Colonic mucosa (tissue), 4 donors: Measurements from ENCODE around the gene GZF1. TPM values are rescaled to one million over a fixed set of nuclear protein-coding genes. Genes with fewer than 3 reads are reported as not detected.

Experiments used
- DNase-seq: peaks from one replicate; pipeline ENCODE4 v3.0.0-alpha.2; 2020
- H3K27ac ChIP-seq: fragments of 200-600 bp; one replicate; pipeline ENCODE4 v1.8.0; 2021
- H3K27me3 ChIP-seq: fragments of 200-600 bp; one replicate; pipeline ENCODE4 v1.8.0; 2021
- H3K36me3 ChIP-seq: fragments of 200-600 bp; one replicate; pipeline ENCODE4 v1.8.0; 2021
- H3K4me1 ChIP-seq: fragments of 200-600 bp; one replicate; pipeline ENCODE4 v1.8.0; 2021; ENCODE audit warnings: mild to moderate bottlenecking
- H3K4me3 ChIP-seq: fragments of 200-600 bp; one replicate; pipeline ENCODE4 v1.8.0; 2021
- H3K9ac ChIP-seq, 2 donors: one replicate each; pipeline ENCODE4 v1.7.0; 2013; ENCODE audit warnings: control low read depth in 2 of 2, low read depth in 2 of 2, low read length in 2 of 2
- H3K9me3 ChIP-seq: fragments of 200-600 bp; one replicate; pipeline ENCODE4 v1.8.0; 2021
- intact Hi-C: fragments of 100-400 bp; cut with DNase I; formaldehyde crosslinking; loops from one replicate; pipeline ENCODE4 v1.14.1; 2022
- total RNA-seq, 2 donors: library from RNA; stranded (reverse); fragmentation: NEBNext Ultra II Directional in 1 of 2; extraction: Animal tissue kit (Norgen Biotek cat#: 25700) in 1 of 2; gene quantifications; one replicate each; pipeline ENCODE4 v1.2.1, GENCODE V29; 2021
- TF ChIP-seq, protein P1 (sequence below): fragments of 200-600 bp; IDR thresholded peaks from one replicate; pipeline ENCODE4 v1.8.0; 2022; ENCODE audit warnings: antibody characterized with exemption, mild to moderate bottlenecking
- donor health status: healthy.
- donor health status: DM: no; HTN: no; CAD: no.
- donor health status: DM: no; HTN: no; CAD: no.

GZF1 gene
- total RNA-seq, 2 donors from 2014 or later = 8.5 to 9.6 TPM

DNA sequence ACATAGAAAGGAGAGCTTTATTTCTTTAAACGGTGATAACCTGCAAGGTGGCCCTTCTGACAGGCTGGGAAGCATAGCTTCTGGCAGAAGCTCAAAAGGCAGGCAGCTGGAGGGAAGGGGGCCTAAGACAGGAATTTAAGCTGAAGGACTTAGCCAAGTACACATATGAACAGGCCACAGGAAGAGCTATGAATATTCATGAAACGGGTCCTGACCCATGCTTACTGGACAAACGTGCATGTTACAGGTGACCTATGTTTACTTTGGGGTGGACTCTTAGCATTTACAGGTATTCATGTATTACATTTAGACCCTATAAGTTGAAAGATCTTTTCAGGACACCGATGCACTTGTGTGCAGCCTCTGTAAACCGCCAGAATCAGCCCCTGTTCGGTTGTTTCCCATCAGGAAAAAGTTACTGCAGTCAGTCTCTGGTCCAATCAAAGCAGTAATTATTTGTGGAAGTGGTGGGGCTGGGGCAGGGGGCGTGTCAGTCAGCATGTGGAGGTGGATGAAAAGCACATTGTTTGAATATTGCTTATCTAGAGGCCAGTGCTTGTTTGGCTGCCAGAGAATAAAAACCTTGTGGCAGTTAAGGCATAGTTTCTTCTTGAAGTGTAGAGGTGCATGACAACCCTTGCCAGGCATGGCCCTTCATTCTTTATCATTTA lies 2.9 kb upstream of the GZF1 start:
- DNase-seq = peak; percentile 42
- no peaks in the 10 kb centered on the region for H3K36me3 ChIP-seq
- no peaks in the 10 kb centered on the region for H3K9me3 ChIP-seq
- intact Hi-C loops = no loop called here
- peak overlapping the region in 1 of 2 donors; percentile 63 for H3K9ac ChIP-seq
- TF ChIP-seq, protein P1, sequence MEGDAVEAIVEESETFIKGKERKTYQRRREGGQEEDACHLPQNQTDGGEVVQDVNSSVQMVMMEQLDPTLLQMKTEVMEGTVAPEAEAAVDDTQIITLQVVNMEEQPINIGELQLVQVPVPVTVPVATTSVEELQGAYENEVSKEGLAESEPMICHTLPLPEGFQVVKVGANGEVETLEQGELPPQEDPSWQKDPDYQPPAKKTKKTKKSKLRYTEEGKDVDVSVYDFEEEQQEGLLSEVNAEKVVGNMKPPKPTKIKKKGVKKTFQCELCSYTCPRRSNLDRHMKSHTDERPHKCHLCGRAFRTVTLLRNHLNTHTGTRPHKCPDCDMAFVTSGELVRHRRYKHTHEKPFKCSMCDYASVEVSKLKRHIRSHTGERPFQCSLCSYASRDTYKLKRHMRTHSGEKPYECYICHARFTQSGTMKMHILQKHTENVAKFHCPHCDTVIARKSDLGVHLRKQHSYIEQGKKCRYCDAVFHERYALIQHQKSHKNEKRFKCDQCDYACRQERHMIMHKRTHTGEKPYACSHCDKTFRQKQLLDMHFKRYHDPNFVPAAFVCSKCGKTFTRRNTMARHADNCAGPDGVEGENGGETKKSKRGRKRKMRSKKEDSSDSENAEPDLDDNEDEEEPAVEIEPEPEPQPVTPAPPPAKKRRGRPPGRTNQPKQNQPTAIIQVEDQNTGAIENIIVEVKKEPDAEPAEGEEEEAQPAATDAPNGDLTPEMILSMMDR = no peak
- peak overlapping the region; percentile 95 for H3K27ac ChIP-seq
- no peaks in the 10 kb centered on the region for H3K27me3 ChIP-seq
- H3K4me1 ChIP-seq = peaks cover 12% of the 10 kb centered on the region
- H3K4me3 ChIP-seq = no peak overlapping the region

DNA sequence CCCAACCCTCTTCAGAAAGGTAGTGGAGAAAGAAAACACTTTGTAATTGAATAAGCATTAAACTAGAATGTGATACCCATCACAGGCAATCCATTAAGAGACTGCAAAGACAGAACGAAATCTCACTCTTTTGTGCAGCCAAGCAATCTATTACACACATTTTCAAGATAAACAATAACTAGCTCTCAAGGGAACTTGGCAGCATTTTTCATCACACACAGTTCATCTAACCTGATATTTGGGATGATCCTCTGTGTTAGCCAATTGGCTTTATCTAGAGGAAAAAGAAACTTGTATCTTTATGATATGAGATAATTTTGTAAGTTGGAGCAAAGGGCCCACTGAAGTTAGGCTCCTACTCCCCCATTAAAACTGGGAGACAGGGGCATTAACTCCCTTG lies 1.5 kb upstream of the GZF1 start:
- no peak for DNase-seq
- Histone ChIP-seq H3K9me3 (no peaks in the 10 kb centered on the region), H3K36me3 (no peaks in the 10 kb centered on the region), H3K4me1 (peaks cover 12% of the 10 kb centered on the region), H3K4me3 (no peak overlapping the region), H3K9ac (no peak overlapping the region), H3K27ac (peak overlapping the region; percentile 98), H3K27me3 (no peaks in the 10 kb centered on the region)
- intact Hi-C loops = loop anchor here (5.0 kb wide), 1 partner anchor 62 kb away; the partner anchor contains the start of gene NAPB
- TF ChIP-seq, protein P1 = no peak

DNA sequence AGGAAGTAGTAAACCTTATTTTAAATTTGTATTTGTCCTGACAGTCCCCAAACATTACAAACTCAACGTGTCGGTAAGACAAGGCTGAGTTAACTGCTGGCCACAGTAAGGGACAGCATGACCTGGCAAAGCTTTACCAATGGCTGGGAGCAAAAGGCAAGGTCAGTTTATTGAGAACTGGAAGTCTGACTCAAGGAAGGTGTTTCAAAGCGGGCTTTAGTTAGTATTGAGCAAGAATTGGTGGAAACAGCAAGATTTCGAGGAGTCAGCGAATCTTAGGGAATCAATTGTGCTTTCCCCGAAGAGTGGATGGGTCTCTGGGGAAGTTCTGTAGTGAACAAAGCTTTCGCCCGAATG lies 885 bp upstream of the GZF1 start:
- Histone ChIP-seq H3K27ac (peak overlapping the region; percentile 98), H3K4me3 (peak overlapping the region; percentile 63), H3K27me3 (no peaks in the 10 kb centered on the region), H3K36me3 (no peaks in the 10 kb centered on the region), H3K9ac (peak overlapping the region; percentile 93 to 96), H3K9me3 (no peaks in the 10 kb centered on the region), H3K4me1 (peaks cover 12% of the 10 kb centered on the region)
- peak; percentile 29 for DNase-seq
- intact Hi-C loops = loop anchor here (5.0 kb wide), 1 partner anchor 61 kb away; the partner anchor contains the start of gene NAPB
- TF ChIP-seq, protein P1 = no peak

DNA sequence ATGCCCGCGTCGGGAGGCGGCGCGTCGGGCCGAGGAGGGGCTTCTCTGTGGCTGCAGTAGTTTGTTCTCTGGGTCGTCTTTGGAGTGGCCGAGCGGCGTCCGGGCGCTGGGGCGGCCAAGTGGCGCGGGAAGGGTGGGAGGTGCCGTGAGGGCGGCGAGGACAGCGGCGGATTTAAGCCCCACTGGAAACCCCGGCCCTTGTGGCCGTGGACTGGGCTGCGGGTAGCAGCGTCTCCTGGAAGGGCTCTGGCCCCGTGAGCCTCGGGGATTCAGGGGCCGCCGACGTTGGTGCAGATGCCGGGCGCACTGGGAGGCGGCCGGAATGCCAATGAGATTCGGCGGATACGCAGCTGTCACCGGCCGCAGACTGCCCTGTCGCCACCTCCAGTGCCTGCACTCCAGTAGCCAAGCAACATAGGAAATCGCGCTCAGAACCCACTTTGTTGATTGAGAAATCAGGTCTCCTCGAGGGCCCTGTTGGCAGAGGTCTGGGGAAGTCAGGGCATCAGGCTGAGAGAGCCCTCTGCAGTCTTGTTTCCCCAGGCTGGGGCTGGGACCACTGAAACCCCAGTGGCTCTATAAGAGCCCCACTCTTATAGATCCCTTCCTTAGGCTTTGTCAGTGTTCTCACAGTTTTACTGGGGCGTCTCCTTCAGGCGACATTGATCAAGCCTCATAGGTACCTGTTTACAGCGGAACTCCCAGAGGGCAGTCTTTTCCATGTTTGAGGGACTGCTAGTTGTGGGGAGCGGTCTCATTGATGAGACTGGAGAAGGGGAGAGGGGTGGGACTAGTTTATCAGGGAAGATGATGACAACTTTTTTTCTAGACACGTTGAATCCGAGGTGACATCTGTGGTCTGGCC lies 642 bp downstream of the GZF1 start:
- peak overlapping the region; percentile 79 for H3K4me3 ChIP-seq
- intact Hi-C loops = loop anchor here (5.0 kb wide), 1 partner anchor 60 kb away; the partner anchor contains the start of gene NAPB
- H3K27me3 ChIP-seq = no peaks in the 10 kb centered on the region
- peaks cover 12% of the 10 kb centered on the region for H3K4me1 ChIP-seq
- H3K9ac ChIP-seq = peak overlapping the region; percentile 85 to 88
- TF ChIP-seq, protein P1 = no peak
- H3K9me3 ChIP-seq = no peaks in the 10 kb centered on the region
- H3K27ac ChIP-seq = peak overlapping the region; percentile 89
- H3K36me3 ChIP-seq = no peaks in the 10 kb centered on the region
- DNase-seq = peak; percentile 46

DNA sequence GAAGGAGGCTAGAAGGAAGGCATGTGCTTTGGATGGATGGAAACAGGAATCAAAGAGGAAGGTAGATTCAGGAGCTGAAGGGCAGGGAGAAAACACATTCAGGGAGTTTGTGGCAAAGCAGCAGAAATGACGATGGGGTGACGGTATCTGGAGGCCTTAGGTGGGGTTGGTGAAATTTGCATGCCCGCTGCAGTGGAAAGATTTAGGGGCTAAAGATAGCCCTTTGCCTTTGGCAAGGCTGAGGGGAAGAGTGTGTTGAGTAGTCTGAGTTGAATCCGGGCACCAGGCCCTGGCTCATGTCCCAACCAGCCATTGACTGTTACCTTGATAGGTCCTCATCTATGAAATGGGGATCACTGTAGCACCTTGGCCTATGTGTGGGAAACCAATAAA lies 1.3 kb downstream of the GZF1 start:
- peaks cover 12% of the 10 kb centered on the region for H3K4me1 ChIP-seq

More for the DNA sequence above, 1.3 kb downstream of the GZF1 start:
- DNase-seq = no peak
- TF ChIP-seq, protein P1 = no peak
- intact Hi-C loops = loop anchor here (5.0 kb wide), 1 partner anchor 59 kb away; the partner anchor contains the start of gene NAPB
- Histone ChIP-seq H3K36me3 (no peaks in the 10 kb centered on the region), H3K9me3 (no peaks in the 10 kb centered on the region), H3K4me3 (peak overlapping the region; percentile 79), H3K27me3 (no peaks in the 10 kb centered on the region), H3K27ac (no peak overlapping the region), H3K9ac (peak overlapping the region in 1 of 2 donors; percentile 13)
